RPMI8226 (cell line): ENCODE data around the gene COQ10A.

ENCODE experiments used
- DNase-seq: peaks from one replicate; pipeline ENCODE4 v3.0.0-alpha.2; 2015

COQ10A gene

GRCh38 chr12:56266693-56267442 lies at the start of gene COQ10A:
TSS of gene COQ10A (plus strand) at chr12:56266942. CDS start at chr12:56267119, 177 bp downstream.
- DNase-seq, result peak; percentile 91

DNA sequence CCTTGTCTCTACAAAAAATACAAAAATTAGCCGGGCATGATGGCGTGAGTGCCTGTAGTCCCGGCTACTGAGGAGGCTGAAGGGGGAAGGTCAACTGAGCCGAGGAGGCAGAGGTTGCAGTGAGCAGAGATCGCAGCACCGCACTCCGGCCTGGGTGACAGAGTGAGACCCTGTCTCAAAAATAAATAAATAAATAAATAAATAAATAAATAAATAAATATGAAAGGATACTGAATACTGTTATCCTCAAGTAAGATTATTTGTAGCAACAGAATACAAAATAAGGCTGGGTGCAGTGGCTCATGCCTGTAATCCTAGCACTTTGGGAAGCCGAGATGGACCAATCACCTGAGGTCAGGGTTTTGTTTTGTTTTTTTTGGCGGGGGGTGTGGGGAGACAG lies 46.9 kb upstream of the COQ10A start:
- DNase-seq, result no peak

DNA sequence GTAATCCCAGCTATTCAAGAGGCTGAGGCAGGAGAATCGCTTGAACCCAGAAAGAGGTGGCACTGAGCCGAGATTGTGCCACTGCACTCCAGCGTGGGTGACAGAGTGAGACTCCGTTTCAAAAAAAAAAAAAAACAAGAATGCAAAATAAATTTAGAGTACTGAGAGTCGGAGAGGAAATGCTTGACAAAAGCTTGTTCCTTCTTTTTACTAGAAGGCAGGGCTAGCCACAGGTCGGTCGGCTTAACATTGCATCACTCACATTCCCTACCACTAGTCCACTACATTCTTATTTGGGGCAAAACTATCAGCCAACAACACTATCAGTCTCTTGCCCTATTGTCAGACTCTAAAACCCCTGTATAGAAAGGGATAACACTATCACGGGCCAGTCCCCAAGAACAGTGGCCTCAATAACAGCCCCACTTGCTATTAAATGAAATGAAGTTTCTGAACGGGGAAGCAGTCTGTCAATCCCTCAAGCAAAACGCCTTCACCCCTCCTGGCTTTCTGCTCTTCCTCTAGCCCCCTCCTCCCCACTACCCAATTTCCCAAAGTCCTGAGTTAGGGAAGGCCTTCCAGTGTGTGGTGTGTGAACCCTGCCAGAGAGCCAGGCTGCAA lies 46.0 kb upstream of the COQ10A start:
- no peak for DNase-seq

DNA sequence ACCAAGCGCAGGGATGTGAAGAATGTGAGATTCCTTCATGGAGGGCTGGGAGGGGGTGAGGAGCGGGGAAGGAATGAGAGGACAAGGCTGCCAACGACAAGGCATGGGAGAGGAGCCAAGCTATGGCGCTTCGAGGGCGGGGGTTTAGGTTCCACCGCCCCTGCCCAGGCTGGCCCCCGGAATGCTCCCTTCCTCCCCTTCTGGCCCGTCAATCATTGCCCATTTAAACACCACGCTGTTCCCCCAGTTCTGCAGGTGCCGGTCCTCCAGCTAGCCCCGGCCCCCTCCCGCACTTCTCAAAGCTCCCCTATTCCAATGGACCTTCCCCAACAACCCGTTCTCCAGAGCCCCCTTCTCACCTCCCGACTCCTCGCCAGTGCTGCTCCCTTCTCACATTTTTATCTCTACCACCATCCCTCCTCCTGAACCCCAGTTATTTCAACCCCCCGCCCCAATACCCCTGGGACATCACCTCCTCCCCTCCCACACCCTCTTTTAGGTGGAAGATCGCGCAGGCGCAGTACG lies 45.4 kb upstream of the COQ10A start:
- no peak for DNase-seq

- peak; percentile 95 for DNase-seq
Observed at GRCh38 chr12:56221757-56222530, 44.8 kb upstream of the COQ10A start, which contains the start of gene RNF41. TSS of gene RNF41 (minus strand) at chr12:56221922. CDS start at chr12:56214047, 7,875 bp downstream.

DNA sequence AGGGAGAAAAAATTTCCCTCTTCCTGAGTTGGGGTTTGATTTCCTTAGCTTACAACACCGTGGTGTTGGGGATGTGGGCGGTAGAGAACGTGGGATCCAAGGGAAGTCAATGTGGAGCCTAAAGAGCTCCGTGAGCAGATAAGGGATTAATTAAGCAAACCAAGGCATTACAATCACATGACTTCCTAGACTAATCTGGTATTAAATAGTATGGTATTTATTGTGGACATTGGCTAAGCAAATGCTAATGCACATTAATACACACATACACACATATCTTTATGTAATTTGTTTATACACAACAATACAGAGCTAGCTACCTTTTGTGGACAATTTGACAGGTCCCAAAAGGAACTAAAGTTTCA lies 44.2 kb upstream of the COQ10A start:
- DNase-seq, result no peak

DNA sequence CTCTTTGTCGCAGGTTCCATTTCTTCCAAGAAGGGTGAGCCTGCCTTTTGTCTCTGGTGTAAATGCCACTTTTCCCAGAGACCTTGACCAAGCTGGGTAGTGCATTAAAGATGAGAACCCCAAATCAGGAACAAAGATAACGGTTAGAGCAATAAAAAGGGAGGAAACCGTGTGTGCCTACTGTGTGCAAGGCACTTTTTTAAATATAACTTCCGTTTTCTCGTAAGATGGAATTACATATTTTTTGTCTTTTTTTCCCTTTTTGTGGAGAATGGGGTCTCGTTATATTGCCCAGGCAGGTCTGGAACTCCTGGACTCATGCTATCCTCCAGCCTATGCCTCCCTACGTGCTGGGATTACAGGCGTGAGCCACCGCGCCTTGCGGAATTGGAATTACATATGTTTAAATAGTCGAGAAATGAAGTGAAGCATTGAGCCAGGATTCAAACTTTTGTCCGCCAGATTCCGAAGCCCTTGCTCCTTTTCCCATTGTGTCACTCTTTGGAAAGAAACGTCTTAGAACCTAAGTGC lies 43.1 kb upstream of the COQ10A start:
- DNase-seq, result no peak

- peak; percentile 98 for DNase-seq
Observed at GRCh38 chr12:56224102-56224701, 42.5 kb upstream of the COQ10A start, which contains the start of gene NABP2. TSS of gene NABP2 (plus strand) at chr12:56224342. CDS start at chr12:56224857, 515 bp downstream.

DNA sequence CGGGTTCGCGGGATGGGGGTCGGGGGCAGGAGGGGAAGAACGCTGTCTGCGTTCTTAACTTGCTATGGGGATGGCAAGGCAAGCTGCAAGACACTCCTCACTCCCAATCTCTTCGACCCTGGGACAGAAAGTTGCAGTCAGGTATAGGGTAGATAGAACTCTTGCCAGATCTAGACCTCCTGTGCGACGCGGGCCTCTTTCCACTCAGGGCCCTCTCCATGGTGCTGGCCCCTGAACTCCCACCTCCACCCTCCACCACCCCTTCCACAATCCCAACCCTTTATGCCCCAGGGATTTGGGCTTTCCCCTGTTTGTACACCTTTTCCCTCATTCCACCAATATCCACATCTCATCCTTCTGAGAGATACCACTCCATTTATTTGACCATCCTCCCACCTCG lies 41.8 kb upstream of the COQ10A start:
- no peak for DNase-seq

GRCh38 chr12:56229082-56229481 lies 37.7 kb upstream of the COQ10A start:
- no peak for DNase-seq

DNA sequence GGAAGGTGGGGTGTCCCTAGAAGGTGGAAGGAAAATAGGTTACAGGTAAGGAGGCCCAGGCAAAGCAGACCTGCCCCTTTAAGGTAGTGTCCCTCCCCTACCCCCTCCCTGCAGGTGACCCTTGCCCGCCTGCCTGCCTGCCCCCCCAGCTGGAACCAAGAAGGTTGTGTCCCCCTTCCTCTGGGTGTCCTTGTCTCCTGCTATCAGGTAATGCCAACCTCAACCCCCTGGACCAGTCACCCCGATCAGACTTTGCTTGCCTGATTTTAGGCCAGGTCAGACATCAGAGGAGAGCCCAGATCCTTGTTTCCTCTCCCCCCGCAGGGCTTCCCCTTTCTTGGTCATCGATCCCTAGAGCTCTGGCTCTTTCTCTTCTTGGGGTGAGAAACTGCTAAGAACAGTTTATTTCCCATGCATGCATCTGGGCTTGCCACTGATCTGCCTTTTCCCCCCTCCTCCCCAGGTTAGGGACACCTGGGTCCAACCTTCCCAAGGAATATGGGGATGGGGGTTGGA lies 36.8 kb upstream of the COQ10A start, which contains the start of gene SLC39A5:
Gene SLC39A5, plus strand, starts transcription at position 136 of the 516 bp plus-strand sequence. CDS start 1,224 bp downstream, outside the sequence.
- DNase-seq, result no peak

DNA sequence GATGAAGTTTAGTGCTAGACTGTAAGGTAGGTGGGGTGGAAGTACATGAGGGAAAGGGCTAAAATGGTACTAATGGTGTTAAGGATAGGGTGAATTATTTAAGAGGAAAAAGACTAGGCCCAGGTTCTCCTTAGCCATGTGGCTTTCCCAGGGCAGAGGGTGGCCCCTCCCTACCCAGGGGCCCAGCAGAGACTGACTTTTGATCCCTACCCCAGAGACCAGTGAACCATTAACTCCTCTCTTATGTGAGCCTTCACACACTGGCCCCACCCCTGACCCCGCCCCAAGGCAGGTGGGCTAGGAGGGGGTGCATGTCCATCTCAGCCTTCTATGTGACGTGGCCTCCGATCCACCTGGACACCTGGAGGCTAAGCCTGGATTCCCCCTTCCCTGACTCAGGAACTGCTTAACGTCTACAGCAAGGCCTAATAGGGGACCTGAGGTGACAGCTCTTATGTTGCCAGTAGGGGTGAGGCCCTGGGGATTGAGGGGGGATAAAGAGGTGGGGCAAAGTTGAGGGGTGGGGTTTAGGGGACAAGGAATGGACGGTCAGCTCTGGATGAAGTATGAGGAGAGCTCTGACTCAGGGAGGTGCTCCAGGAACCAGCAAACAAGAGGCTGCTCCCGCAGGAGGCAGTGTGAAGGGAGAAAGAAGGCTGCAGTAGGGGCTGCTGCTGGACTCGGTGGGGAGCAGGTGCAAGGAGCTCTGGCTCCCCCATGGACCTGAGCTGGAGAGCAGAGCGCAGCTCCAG lies 36.1 kb upstream of the COQ10A start:
- no peak for DNase-seq

GRCh38 chr12:56231184-56231582 lies 35.6 kb upstream of the COQ10A start:
- no peak for DNase-seq

DNA sequence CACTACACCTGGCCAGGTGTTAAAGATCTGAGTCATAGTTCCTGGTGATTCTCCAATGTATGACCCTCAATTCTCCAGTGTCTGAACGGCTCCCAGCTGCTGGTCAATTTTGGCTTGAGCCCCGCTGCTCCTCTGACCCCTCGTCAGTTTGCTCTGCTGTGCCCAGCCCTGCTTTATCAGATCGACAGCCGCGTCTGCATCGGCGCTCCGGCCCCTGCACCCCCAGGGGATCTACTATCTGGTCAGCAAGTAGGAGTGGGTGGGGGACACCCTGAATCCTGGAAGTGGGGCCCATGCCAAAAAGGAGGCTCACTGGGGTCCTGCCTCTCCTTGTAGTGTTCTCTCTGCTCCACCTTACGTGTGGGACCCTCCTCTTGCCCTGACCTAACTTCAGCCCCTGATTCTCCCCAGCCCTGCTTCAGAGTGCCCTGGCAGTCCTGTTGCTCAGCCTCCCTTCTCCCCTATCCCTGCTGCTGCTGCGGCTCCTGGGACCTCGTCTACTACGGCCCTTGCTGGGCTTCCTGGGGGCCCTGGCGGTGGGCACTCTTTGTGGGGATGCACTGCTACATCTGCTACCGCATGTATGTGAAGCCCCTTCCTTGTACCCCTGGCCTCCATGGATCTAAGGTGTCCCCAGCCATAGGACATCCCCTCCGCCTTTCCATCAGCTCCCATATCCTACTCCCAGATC lies 31.9 kb upstream of the COQ10A start:
- DNase-seq, result no peak

- DNase-seq, result no peak
Observed at GRCh38 chr12:56236091-56236490, 30.7 kb upstream of the COQ10A start.

DNA sequence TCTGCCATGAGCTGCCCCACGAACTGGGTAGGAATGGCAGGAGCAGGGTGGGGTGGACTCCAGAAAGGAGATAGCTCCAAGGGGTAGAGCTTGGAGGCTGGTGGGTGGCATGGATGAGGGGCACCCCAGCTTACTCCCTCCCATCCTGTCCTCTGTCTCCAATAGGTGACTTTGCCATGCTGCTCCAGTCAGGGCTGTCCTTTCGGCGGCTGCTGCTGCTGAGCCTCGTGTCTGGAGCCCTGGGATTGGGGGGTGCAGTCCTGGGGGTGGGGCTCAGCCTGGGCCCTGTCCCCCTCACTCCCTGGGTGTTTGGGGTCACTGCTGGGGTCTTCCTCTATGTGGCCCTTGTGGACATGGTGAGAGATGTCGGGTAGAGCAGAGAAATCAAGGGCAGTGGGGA lies 29.8 kb upstream of the COQ10A start:
- no peak for DNase-seq

- DNase-seq, result no peak
Observed at GRCh38 chr12:56237552-56237951, 29.2 kb upstream of the COQ10A start.

DNA sequence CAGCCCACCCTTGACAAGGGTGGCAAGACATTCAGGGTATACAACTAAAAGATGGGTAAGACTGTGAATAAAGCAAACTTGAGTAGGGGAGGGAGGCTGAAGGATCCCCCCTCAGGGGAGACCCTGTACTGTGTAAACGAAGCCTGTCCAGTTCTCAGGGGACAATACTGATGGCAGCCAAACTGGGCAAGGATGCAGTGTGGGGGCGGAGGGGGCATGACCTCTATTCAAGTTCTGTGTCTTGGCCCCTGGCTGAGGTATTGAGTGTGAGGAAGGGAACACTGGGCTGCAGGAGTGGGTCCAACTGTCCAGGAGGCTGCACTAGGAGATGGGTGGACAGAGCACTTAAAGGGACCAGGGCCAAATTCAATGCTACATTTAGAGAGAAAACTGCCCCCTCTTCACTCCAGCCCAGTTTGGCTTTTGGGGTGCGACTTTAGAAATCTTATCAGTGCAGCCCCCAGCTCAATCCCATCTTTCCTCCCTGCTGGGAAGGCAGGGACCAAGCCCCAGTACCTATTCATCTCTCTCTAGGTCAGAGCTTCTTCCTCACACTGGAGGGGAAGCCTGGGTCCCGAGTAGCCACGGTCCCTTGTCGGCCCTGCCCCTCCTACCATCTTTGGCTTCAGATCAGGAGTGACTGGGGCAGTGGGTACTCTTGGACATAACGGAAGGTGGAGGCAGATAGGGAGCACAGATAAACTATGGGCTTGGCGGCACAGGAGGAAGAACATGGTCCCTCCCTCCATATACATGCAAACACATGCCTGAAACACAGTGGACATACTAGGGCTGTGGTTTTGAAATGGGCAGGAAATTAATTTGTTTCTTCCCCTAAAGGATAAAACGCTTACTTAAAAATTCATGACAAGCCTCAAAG lies 25.1 kb upstream of the COQ10A start:
- no peak for DNase-seq

DNA sequence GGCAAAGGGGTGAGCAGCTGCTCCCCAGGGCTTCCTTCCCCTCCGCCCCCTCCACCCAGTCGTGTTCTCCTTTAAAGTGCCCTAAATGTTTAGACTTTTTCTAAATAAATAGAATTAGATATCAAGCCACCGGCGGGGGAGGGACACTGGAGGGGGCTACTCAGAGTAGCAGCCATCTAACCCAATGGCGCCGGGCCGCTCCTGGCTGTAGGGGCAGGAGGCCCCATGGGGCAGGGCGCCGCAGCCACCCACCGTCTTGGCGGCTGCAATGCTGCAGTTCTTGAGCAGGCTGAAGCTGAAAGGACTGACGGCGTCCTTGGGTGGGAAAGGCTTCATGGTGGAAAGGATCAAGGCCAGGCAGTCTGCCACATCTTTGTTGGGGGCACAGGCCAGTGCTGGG lies 23.8 kb upstream of the COQ10A start:
- DNase-seq, result no peak

GRCh38 chr12:56243731-56244181 lies 23.0 kb upstream of the COQ10A start:
- no peak for DNase-seq
